ENCODE results near the gene SEC61B.

GRCh38 chr9:99193466-99193821 is 28.6 kb upstream of the SEC61B start:
- no peak for TF ChIP-seq CTCF (IDR thresholded peaks at IDR 0.05)
- TF ChIP-seq POLR2A (IDR thresholded peaks at IDR 0.05): no peak
